Astrocyte (in vitro differentiated cells and primary cell): ENCODE measurements around the gene ADARB2. TPM values are rescaled to one million over a fixed set of nuclear protein-coding genes. Genes with fewer than 3 reads are reported as not detected.
A peak's percentile ranks its signal among the peaks of the same experiment; 100 is the strongest.

Experiments used
- DNase-seq: peaks from one replicate; pipeline ENCODE4 v3.0.0-alpha.2; 2010; ENCODE audit warnings: low read depth
- FAIRE-seq: peaks from 2 replicates; lab custom pipeline; 2011; peaks lifted over from hg19 to GRCh38; lab: Jason Lieb, UNC
- H2AFZ ChIP-seq: 2 replicates; pipeline ENCODE4 v1.6.0; 2012; ENCODE audit warnings: low read depth, low read length, inconsistent platforms
- H3K27ac ChIP-seq: 2 replicates; pipeline ENCODE4 v1.5.1; 2011; ENCODE audit warnings: low read depth, low read length, inconsistent platforms
- H3K27me3 ChIP-seq: 2 replicates; pipeline ENCODE4 v1.6.0; 2011; ENCODE audit warnings: low read length, inconsistent platforms; ENCODE audit not compliant: insufficient read depth
- H3K36me3 ChIP-seq: 2 replicates; pipeline ENCODE4 v1.5.1; 2011; ENCODE audit warnings: low read length, inconsistent platforms; ENCODE audit not compliant: insufficient read depth
- H3K4me1 ChIP-seq: 2 replicates; pipeline ENCODE4 v1.5.1; 2011; ENCODE audit warnings: low read length, inconsistent platforms; ENCODE audit not compliant: insufficient read depth
- H3K4me2 ChIP-seq: 2 replicates; pipeline ENCODE4 v1.6.0; 2012; ENCODE audit warnings: low read length, inconsistent platforms
- H3K4me3 ChIP-seq: 2 replicates; pipeline ENCODE4 v1.5.1; 2011; ENCODE audit warnings: low read depth, mild to moderate bottlenecking, low read length, inconsistent platforms; ENCODE audit not compliant: insufficient read depth
- H3K79me2 ChIP-seq: 2 replicates; pipeline ENCODE4 v1.6.0; 2012; ENCODE audit warnings: mild to moderate bottlenecking, low read length, inconsistent platforms; ENCODE audit not compliant: insufficient read depth
- H3K9ac ChIP-seq: 2 replicates; pipeline ENCODE4 v1.6.0; 2012; ENCODE audit warnings: mild to moderate bottlenecking, low read length, inconsistent platforms
- H3K9me3 ChIP-seq: 2 replicates; pipeline ENCODE4 v1.5.1; 2012; ENCODE audit warnings: low read depth, mild to moderate bottlenecking, low read length, inconsistent platforms; ENCODE audit not compliant: insufficient read depth
- H4K20me1 ChIP-seq: 2 replicates; pipeline ENCODE4 v1.6.0; 2012; ENCODE audit warnings: low read length, inconsistent platforms; ENCODE audit not compliant: insufficient read depth
- H3K27ac Mint-ChIP-seq: one replicate; pipeline ENCODE4 v1.8.0; 2021; ENCODE audit warnings: mild to moderate bottlenecking, mixed read lengths; ENCODE audit not compliant: unreplicated experiment
- H3K27me3 Mint-ChIP-seq: one replicate; pipeline ENCODE4 v1.8.0; 2021; ENCODE audit warnings: low read depth, mixed read lengths; ENCODE audit not compliant: unreplicated experiment
- H3K36me3 Mint-ChIP-seq: one replicate; pipeline ENCODE4 v1.8.0; 2021; ENCODE audit warnings: low read depth, mixed read lengths; ENCODE audit not compliant: unreplicated experiment
- H3K4me1 Mint-ChIP-seq: one replicate; pipeline ENCODE4 v1.8.0; 2021; ENCODE audit warnings: low read depth, mixed read lengths; ENCODE audit not compliant: unreplicated experiment
- H3K4me3 Mint-ChIP-seq: one replicate; pipeline ENCODE4 v1.8.0; 2021; ENCODE audit warnings: mild to moderate bottlenecking, moderate library complexity, mixed read lengths; ENCODE audit not compliant: unreplicated experiment
- H3K9me3 Mint-ChIP-seq: one replicate; pipeline ENCODE4 v1.8.0; 2021; ENCODE audit warnings: mild to moderate bottlenecking, mixed read lengths; ENCODE audit not compliant: unreplicated experiment
- CTCF ChIP-seq: IDR thresholded peaks from 2 replicates; pipeline ENCODE4 v1.5.1; 2011; ENCODE audit warnings: low read depth, mild to moderate bottlenecking, inconsistent platforms, low read length, moderate library complexity; ENCODE audit not compliant: insufficient read depth
- EZH2 ChIP-seq: IDR thresholded peaks from 2 replicates; pipeline ENCODE4 v1.6.1; 2012; ENCODE audit warnings: mild to moderate bottlenecking, low read length, inconsistent platforms; ENCODE audit not compliant: insufficient read depth
- total RNA-seq: library from RNA; stranded (reverse); gene quantifications from 2 replicates; pipeline ENCODE4 v1.2.1, GENCODE V29; 2021

The ADARB2 gene
- total RNA-seq, 1 donor from 2014 or later: 0.18 TPM

- no peak overlapping the region for H3K27ac Mint-ChIP-seq
- H3K36me3 ChIP-seq: no peaks in the 10 kb centered on the region
- H3K9me3 ChIP-seq: peaks cover 16% of the 10 kb centered on the region
- TF ChIP-seq CTCF (no peak), EZH2 (no peak)
- no peak overlapping the region for H3K4me2 ChIP-seq
- H3K9me3 Mint-ChIP-seq: peaks cover 5% of the 10 kb centered on the region
- H3K9ac ChIP-seq: no peak overlapping the region
- no peaks in the 10 kb centered on the region for H3K4me1 ChIP-seq
- no peak overlapping the region for H3K27ac ChIP-seq
- H3K4me1 Mint-ChIP-seq: peaks cover 16% of the 10 kb centered on the region
- DNase-seq (no peak), FAIRE-seq (no peak)
- no peak overlapping the region for H3K4me3 ChIP-seq
- H4K20me1 ChIP-seq: no peaks in the 10 kb centered on the region
- no peaks in the 10 kb centered on the region for H3K36me3 Mint-ChIP-seq
- H3K27me3 ChIP-seq: no peaks in the 10 kb centered on the region
- H3K27me3 Mint-ChIP-seq: peaks cover 12% of the 10 kb centered on the region
- no peak overlapping the region for H3K4me3 Mint-ChIP-seq
- no peak overlapping the region for H2AFZ ChIP-seq
- H3K79me2 ChIP-seq: no peaks in the 10 kb centered on the region
Observed at GRCh38 chr10:1524540-1524939, 212.8 kb downstream of the ADARB2 start.

DNA sequence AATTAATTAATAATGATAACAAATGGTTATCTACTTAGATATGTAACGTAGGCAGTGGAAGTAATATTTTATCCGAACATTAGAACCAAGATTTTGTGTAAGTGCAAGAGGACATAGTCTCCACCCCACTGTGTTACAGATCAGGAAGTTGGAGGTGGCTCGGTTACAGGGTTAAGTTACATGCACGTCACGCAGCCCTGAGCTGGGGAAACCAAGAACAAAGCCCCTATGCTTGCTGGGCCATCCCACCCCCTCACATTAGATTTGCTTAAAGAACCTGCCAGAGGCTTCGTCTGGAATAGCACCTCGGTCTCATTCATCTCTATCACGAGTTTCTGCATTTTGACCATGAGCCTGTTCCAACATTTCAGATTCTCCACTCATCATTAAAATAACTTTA lies 214.1 kb downstream of the ADARB2 start:
- Histone ChIP-seq H3K4me2 (no peak overlapping the region), H3K4me3 (no peak overlapping the region), H3K9me3 (peaks cover 29% of the 10 kb centered on the region), H3K9ac (no peak overlapping the region), H3K79me2 (no peaks in the 10 kb centered on the region), H3K36me3 (no peaks in the 10 kb centered on the region), H3K27me3 (no peaks in the 10 kb centered on the region), H4K20me1 (no peaks in the 10 kb centered on the region), H3K4me1 (no peaks in the 10 kb centered on the region), H3K27ac (no peak overlapping the region), H2AFZ (no peak overlapping the region)
- peak overlapping the region; percentile 4 for H3K27ac Mint-ChIP-seq
- peaks cover 13% of the 10 kb centered on the region for H3K27me3 Mint-ChIP-seq
- peaks cover 16% of the 10 kb centered on the region for H3K4me1 Mint-ChIP-seq
- no peaks in the 10 kb centered on the region for H3K9me3 Mint-ChIP-seq
- no peak for FAIRE-seq
- H3K36me3 Mint-ChIP-seq: no peaks in the 10 kb centered on the region
- DNase-seq: no peak
- H3K4me3 Mint-ChIP-seq: no peak overlapping the region
- no peak for TF ChIP-seq CTCF
- TF ChIP-seq EZH2: no peak

DNA sequence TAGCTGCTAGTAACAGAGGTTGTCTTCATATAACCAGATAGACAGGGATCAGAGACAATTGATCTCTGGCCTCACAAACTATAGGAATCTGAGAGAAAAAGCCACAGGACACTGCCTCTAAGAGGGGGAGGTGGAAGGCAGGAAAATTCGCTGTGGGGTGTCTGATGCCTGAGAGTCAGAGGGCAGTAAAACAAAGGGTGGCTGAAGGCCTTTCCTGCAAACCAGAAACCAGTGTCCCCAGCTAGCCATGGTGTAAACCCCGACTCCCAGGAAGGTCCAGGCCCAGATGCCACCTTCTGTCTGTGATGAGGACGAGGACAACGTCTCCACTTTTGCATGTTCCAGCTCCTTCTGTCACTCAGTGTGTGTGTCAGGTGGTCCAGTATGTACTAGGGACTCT lies 215.1 kb downstream of the ADARB2 start:
- no peak overlapping the region for H3K9ac ChIP-seq

More for the DNA sequence above, 215.1 kb downstream of the ADARB2 start:
- Mint-ChIP-seq H3K4me1 (peaks cover 16% of the 10 kb centered on the region), H3K36me3 (no peaks in the 10 kb centered on the region), H3K27ac (peak overlapping the region; percentile 73), H3K27me3 (peaks cover 9% of the 10 kb centered on the region), H3K9me3 (no peaks in the 10 kb centered on the region), H3K4me3 (no peak overlapping the region)
- Histone ChIP-seq H3K79me2 (no peaks in the 10 kb centered on the region), H3K27me3 (no peaks in the 10 kb centered on the region), H2AFZ (no peak overlapping the region), H3K4me3 (no peak overlapping the region), H3K4me2 (no peak overlapping the region), H3K27ac (no peak overlapping the region), H4K20me1 (no peaks in the 10 kb centered on the region), H3K36me3 (no peaks in the 10 kb centered on the region), H3K9me3 (peaks cover 30% of the 10 kb centered on the region), H3K4me1 (no peaks in the 10 kb centered on the region)
- DNase-seq (no peak), FAIRE-seq (no peak)
- TF ChIP-seq EZH2: no peak
- TF ChIP-seq CTCF: no peak
